HG03469 (cell line): ENCODE results near the gene TMEM132E.

Experiments
- ATAC-seq: cut with Tn5 transposase; IDR thresholded peaks from one replicate; pipeline ENCODE4 v1.9.1; 2021; ENCODE audit warnings: mild to moderate bottlenecking, moderate library complexity, moderate number of reproducible peaks; ENCODE audit not compliant: unreplicated experiment

The TMEM132E gene

DNA sequence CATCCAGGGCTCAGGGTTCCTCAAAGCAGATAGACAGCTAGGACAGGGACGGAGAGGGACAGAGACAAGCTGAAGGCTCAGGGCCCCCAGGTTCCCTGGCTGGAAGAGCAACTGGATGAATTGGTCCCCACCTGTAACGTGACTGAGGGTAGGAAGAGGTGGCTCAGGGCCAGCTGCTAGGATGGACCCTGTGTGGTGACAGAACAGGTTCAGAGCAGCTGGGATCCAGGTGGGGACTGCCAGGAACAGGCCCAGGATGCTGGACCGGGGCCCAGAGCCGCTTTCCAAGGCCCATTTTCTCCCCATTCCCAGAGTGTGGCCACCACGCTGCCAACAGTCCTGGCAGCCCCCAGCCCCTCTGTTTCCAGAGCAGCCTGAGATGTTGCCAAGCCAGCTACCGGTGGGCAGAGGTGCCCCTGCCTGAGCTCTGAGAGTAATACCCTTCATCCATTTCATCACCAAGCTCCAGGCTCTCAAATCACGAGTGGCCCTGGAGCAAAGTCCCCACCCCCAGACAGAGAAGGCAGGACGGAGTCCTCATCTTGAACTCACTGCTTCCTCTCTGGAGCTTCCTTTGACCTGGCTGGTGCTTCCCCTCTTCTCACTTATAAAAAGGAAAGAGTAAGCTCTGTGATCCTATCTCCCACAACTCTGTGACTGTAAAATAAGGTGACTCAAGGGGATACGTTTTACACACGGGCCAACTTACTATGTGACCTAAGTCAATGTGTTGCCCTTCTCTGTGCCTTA is 79.6 kb downstream of the TMEM132E start:
- no peak for ATAC-seq

DNA sequence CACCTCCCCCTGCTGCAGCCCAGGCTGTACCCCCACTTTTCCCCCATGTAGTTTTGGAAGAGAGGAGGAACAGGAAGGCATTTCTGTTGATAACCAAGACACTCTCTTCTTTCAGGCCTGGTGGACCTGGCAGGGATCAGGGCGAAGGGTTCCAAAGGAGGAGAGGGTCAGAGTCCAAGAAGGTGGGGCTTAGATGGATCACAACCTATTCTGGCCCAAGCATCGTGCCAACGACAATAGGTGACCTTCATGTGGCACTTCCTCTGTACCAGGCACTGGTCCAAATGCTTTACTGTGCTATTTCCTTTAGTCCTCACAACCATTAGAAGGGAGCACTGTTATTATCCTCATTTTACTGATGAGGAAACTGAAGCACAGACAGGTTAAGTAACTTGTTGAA is 84.3 kb downstream of the TMEM132E start:
- ATAC-seq: no peak

DNA sequence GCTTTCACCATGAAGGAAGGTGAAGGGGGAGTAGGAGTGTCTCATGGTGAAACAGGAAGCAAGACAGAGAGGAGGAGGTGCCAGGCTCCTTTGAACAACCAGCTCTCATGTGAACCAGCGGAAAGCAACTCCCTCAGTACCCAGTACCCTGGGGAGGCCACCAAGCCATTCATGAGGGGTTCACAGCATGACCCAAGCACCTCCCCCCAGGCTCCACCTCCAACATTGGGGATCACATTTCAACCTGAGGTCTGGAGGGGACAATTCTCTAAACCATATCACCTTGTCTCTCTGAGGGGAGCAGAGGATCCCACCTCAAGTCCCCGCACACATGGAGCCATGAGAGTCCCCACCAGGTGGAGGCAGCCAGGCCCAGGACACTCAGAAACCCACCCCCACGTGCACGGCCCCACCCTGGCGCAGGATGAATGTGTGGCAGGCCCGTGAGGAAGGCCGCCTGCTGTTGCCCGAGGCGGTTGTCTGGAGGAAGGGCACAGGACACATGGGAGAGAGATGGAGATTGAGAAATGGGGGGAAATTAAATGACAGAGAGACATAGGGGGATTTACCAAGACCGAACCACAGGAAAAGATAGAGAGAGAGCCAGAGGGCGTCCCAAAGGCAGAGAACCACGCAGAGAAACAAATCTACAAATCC is 85.9 kb downstream of the TMEM132E start:
- no peak for ATAC-seq

DNA sequence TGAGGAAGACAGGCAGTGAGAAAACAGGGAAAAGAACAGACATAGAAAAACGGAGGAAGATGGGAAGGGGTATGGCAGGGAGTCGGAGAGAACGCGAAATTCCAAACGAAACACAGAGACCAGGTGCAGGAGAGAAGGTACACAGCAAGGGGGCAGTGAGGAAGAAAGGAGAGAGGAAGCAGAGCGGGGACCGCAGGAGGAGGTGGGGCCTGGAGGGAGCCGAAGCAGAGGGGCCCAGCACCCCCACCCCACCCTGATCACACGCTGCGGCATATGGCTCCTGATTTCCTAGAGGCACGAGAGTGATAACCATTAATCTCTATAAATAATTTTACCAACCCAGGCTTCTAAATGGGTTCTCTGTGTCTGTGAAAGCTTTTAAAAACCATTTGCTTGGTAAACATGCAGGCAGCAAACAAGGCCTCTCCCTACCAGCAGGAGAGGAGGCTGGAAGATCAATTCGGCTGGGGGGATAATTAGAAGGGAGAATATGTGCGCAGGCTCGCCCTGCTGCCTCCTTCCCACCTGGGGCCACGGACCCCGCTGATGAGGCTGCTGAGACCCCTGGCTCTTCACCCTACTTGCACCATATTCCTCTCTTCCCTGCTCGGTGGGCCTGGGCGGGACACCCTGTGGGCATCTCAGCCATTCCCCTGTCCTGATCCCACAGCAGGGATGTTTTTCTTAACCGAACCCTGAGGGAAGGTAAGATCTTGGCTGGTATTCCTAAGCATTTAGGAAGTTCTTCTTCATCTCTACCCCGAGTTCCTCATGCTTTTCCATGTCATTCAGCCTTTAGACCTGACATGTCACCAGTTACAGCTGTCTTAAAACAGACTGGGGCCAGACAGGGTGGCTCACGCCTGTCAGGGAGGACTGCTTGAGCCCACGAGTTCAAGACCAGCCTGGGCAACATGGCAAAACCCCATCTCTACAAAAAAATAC is 86.7 kb downstream of the TMEM132E start:
- no peak for ATAC-seq

DNA sequence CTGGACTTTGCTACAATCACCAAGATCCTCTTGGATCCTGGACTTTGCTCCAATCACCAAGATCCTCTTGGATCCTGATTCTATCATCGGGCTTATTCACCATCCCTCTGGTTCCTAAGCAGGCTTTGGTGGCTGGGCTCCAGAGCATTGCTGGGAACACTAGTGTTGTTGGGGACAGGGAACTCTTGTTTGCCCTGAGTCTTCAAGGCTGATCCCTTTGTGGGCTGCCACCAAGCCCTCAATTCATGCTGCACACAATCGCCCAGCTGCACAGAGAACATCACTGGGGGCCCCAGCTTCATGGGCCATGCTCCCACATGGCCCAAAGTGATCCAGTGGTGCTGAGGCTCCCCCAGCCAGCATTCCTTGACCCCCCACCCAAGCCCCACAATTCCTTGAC is 88.3 kb downstream of the TMEM132E start:
- no peak for ATAC-seq

DNA sequence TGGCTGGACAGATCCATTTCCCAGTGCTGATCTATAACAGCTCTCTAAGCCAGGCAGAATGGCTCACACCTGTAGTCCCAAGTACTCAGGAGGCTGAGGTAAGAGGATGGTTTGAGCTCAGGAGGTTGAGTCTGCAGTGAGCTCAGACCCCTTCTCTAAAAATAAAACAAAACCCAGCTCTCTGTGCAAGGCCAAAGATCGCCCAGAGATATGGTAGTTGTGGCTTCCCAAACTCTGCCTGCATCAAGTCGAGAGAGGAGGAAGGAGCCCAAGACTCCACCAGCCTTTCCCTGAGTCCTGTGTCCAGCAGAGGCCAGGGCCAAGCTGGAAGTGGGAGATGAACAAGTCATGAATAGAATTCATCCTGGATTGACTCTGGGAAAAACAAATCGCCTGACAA is 88.8 kb downstream of the TMEM132E start:
- no peak for ATAC-seq

DNA sequence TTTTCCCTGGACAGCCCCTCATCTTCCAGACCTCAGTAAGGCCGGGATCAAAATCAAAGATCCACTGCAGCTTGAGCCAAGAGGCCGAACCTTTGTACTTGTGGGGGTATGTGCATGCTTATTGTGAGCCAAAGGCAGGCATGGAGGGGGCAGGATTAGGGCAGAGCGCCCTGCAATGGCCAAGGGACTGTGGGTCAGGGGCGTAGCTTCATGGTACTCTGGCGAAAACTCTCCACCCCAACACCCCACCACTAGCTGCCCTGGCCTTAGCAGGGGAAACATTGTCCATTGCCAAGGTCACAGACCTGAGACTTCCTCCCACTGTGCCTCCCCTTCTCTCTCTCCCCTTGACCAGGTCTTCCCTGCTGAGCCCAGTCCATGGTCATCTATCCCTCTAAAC is 90.1 kb downstream of the TMEM132E start:
- ATAC-seq: no peak

DNA sequence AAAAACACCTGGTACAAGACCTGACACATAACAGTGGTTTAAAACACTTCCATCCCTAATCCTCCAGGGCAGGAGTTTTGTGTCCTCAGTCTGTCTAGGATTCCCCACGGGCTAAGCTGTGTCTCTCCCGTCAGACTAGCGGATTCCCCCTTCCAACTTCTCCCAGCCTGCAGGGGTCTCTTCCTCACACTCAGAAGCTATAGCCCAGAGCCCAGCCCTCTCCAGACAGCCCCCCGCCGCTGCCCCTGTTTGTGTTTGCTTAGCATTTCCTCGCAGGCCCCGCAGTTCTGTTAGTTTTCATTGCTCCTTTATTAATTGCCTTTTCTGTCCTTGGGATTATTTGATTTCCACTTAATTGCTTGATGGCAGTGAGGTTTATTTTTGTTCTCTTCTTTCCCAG is 91.2 kb downstream of the TMEM132E start:
- no peak for ATAC-seq

DNA sequence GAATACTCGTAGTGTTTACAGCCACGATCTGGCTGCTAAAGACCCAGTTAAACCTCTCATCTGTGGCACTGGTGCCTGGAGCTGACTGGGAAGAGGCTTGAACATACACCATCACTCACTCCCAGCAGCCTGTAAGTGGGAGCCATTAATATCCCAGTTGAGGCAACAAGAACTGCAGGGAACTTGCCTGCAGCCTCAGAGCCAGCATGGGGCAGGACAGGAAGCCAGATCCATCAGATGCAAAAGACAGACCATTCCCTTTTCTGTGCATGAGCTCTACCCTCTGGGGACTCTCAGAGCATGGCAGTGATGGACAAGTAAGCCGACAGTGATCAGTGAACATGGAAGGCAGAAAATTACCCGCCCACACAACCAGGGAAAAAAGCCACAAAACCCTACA is 91.8 kb downstream of the TMEM132E start:
- ATAC-seq: no peak

DNA sequence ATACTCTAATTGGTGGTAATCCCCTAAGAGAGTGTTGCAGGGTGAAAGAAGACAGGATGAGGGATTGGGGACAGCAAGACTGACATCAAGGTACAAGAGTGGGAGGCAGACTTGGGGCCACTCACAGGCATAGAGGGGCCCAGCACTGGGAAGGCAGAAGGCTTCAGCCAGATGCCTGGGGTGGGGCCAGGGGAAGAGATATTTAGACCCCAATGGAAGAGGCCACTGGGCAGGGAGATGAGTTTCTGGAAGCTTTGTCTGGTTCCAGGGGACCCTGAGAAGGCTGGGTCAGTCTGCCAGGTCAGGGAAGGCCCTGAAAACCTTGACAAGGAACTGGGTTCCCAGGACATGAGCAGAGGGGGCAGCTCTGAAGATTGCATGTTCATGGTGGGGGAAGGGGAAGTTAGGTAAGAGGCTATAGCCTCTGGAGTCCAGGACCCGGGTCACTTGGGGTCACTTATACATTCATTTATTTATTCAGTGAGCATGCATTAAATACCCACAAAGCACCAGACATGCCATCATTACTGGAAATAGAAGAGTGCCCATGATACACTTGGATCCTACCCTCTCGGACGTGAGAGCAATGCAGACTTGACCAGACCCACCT is 92.9 kb downstream of the TMEM132E start:
- ATAC-seq: no peak

DNA sequence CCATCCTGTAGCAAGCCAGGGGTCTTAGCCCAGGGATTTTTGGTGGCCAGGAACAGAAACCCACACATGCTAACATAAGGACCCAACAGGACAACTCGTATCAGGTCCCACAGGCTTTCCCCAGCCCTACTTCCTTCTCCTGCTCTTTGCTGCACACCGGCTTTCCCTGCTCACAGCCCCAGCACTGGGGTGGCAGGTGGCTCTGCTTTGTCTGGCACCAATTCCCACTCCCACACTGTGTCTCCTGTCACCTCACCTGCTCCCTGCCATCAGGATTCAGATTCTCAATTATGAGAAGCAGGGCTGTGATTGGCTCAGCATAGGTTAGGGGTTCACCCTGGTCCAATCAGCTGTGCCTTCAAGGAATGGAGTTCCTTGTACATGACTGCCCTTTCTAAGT is 94.1 kb downstream of the TMEM132E start:
- no peak for ATAC-seq

DNA sequence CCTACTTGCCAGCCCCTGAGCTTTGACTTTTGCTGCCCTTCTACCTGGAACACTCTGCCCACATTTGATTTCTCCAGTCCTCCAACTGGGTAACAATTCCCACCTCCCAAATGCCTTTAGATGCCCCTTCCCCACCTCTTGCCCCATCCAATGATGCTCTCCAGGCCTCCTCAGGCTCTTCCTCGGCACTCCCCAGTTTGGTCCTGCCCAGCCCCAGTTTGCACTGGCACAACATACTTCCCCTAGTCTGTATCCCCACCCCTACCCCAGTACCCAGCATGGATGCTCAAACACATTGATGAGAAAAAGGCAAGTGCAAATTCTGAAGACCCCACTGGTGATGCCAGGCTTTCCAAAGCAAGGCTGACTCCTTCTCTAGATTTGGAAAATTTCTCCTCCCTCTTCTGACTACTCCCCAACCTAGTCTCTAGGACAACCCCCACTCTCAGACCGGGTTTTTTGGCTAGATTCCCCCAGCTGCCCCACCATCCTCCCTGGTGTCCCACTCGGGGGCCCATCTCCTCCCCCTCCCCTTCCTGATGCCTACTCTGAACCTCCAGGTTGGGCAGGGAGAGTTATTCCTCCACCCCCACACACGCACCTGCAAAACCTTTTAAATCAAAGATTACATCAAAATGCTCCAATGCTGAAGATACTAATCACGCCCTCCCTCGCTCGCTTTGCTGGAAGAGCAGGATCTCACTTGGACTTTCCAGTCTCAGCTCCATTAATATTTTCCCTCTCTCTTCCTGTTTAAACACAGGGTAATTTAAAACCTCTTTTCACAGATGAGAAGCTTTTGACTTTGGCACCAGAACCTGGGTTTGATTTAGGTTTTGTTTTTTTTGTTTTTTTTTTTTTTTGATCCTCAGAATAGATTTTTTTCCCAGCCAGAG is 94.9 kb downstream of the TMEM132E start:
- ATAC-seq: no peak

DNA sequence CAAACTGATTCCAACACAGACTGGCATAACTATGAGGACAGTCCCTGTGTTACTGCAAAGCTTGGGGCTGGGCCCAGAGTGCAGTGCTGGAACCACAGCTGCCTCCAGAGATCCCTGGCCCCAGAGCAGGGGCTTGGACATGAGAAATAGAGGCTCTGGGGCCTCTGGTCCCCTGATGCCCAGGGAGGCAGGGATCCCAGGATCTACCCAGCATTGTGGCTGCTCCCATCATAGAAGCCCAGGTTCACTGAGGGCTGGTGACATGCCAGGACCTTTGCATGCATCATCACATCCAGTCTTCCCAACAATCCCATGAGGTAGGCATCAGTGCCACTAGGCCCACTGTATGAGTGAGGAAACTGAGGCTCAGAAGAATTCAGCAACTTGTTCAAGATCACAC is 95.8 kb downstream of the TMEM132E start:
- ATAC-seq: no peak

DNA sequence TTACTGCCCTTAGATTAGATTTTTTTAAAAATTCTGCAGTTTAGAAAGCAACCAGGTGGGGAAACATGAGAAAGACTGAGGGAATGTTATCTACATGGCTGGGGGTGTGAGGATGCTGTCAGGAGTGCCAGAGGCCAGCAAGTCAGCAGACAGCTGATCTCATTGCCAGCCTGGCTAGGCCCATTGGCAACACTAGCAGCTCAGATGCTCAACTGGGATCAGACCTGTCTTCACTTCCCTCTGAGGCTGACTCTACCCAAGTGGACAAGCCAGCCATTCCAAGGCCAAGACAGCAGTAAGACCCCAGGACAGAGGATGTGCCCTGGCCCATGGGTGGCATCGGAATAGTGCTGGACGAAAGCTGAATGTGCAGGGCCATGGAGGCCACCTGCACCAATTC is 96.2 kb downstream of the TMEM132E start:
- no peak for ATAC-seq

DNA sequence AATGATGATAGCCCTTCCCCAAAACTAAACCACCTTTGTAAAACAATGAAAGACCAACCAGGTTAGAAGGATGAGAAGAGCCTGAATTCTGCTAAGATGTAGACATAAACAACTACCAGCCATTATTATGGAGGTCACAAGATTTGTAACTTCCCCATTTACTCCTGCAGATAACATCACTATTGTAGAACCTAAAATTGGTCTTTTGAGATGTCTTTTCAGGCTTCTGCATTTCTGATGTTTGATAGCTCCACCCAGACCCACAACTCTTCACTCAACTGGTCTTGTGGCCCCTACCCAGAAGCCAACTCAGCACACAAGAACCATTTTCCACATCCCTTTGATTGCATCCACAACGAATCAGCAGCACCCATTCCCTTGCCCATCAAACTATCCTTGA is 100.8 kb downstream of the TMEM132E start:
- ATAC-seq: no peak

DNA sequence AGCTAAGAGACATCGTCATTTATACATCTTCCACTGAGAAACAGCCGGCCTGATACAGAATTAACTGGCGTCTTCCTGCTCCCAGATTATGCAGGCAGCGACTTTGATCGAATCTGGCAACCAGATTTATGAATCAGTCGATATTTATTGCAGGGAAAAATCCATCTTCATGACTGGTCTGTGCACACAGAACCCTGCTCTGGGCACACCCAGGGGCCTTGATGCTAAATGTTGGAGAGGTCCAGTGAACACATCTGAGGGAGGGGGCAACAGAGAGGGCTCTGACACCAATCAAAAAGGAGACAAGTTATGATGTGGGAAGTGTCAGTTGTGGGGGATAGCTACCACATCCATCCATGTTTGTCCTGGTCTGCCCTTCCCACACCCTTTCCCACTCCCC is 102.9 kb downstream of the TMEM132E start:
- no peak for ATAC-seq

DNA sequence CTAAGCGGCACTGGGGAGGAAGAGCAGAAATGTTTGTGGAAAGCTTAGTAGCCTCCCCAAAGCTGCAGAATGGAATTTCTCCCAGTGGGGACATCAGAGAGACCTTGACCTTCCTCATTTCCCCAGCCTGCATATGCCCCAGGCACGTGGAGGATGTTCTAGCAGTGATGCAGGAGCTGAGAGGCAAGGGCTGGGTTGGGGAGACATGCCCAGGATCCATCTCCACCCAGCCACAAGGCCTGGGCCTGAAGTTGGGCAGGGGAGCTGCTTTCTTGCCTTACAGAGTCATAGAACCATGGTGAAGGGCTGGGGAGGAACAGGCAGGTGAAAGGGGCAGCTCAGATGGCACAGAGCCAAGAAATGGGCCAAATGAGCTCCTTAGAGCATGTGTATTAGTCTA is 104.0 kb downstream of the TMEM132E start:
- ATAC-seq: no peak
